HepG2 (cell line): ENCODE measurements around the gene DNAJC2. TPM values are rescaled to one million over a fixed set of nuclear protein-coding genes. Genes with fewer than 3 reads are reported as not detected.

Experiments used
- ATAC-seq: fragments of 200-7000 bp; cut with Tn5 transposase; 3 replicates; pipeline ENCODE4 v1.9.1; 2020; ENCODE audit warnings: mild to moderate bottlenecking, moderate library complexity
- BruUV-seq: library from RNA; stranded (reverse); fragments of 400-500 nt; replicated peaks from 2 replicates; lab custom pipeline; 2021; lab: Mats Ljungman, UMichigan
- CTCF ChIA-PET: fragments of 300-600 bp; formaldehyde crosslinking; extraction: SDS; loops from one replicate; lab custom pipeline; 2021; ENCODE audit warnings: low total read pairs, inconsistent platforms, low intra/inter-chr PET ratio; lab: Yijun Ruan, JAX
- POLR2A ChIA-PET: fragments of 350-600 bp; sonication (Branson Sonifier 250); formaldehyde crosslinking; loops from one replicate; lab custom pipeline; 2020; ENCODE audit warnings: antibody characterized with exemption, inconsistent platforms; lab: Yijun Ruan, JAX
- DNase-seq: peaks from one replicate; pipeline ENCODE4 v3.0.0-alpha.2; 2015; ENCODE audit warnings: low spot score
- FAIRE-seq: peaks from 3 replicates; lab custom pipeline; 2011; peaks lifted over from hg19 to GRCh38; lab: Jason Lieb, UNC
- H2AFZ ChIP-seq: one replicate; pipeline ENCODE4 v1.6.1; 2011; ENCODE audit warnings: low read length, inconsistent platforms
- H3K27ac ChIP-seq: fragments of 300-600 bp; 3 replicates; pipeline ENCODE4 v1.8.0; 2011; ENCODE audit warnings: mixed run types, mild to moderate bottlenecking, mixed read lengths, low read length, inconsistent platforms; ENCODE audit not compliant: insufficient read depth; ENCODE audit errors: extremely low read length
- H3K27me3 ChIP-seq, 2 experiments: fragments of 200-600 bp in 1 of 2; 2 replicates in 1 of 2; 3 replicates in 1 of 2; pipeline versions ENCODE4 v1.6.0 to v1.8.0; 2011; ENCODE audit warnings: low read length in 2 of 2, mild to moderate bottlenecking in 2 of 2, moderate library complexity in 2 of 2, inconsistent platforms in 1 of 2; ENCODE audit not compliant: insufficient read depth in 2 of 2, control insufficient read depth in 1 of 2
- H3K36me3 ChIP-seq, 2 experiments: fragments of 200-600 bp in 1 of 2; replicated peaks in 1 of 2; 2 replicates in 1 of 2; 3 replicates in 1 of 2; pipeline versions ENCODE4 v1.5.1 to v1.8.0; 2011; ENCODE audit warnings: low read length in 2 of 2, inconsistent platforms in 1 of 2; ENCODE audit not compliant: insufficient read depth in 2 of 2, control insufficient read depth in 1 of 2
- H3K4me1 ChIP-seq: 2 replicates; pipeline ENCODE4 v1.5.1; 2012; ENCODE audit warnings: low read length, inconsistent platforms; ENCODE audit not compliant: insufficient read depth
- H3K4me2 ChIP-seq: 2 replicates; pipeline ENCODE4 v1.6.0; 2011; ENCODE audit warnings: low read depth, low read length, inconsistent platforms
- H3K4me3 ChIP-seq, 3 experiments: fragments of 200-600 bp in 1 of 3; sonication (generic), shearing (Covaris generic) in 1 of 3; replicated peaks in 1 of 3; 2 replicates each; pipeline ENCODE4 v1.5.1; 2011 to 2016; ENCODE audit warnings: low read length in 3 of 3, inconsistent platforms in 2 of 3, low read depth in 2 of 3, mild to moderate bottlenecking in 2 of 3, control low read depth in 1 of 3, mixed read lengths in 1 of 3; ENCODE audit not compliant: insufficient read depth in 1 of 3
- H3K79me2 ChIP-seq: one replicate; pipeline ENCODE4 v1.6.1; 2011; ENCODE audit warnings: low read length, inconsistent platforms; ENCODE audit not compliant: insufficient read depth
- H3K9ac ChIP-seq: 2 replicates; pipeline ENCODE4 v1.6.0; 2011; ENCODE audit warnings: mild to moderate bottlenecking, low read depth, low read length, inconsistent platforms; ENCODE audit not compliant: insufficient read depth
- H3K9me3 ChIP-seq: 2 replicates; pipeline ENCODE4 v1.5.1; 2012; ENCODE audit warnings: mild to moderate bottlenecking, low read length
- H4K20me1 ChIP-seq: 2 replicates; pipeline ENCODE4 v1.6.0; 2011; ENCODE audit warnings: inconsistent platforms, mild to moderate bottlenecking, low read length, moderate library complexity; ENCODE audit not compliant: insufficient read depth
- KLF11 ChIP-seq: IDR thresholded peaks from 2 replicates; pipeline ENCODE4 v1.6.1; 2016; ENCODE audit warnings: missing compliant biosample characterization
- MEF2D ChIP-seq: sonication (generic); formaldehyde crosslinking; IDR thresholded peaks from 2 replicates; pipeline ENCODE4 v1.5.1; 2020; ENCODE audit warnings: mild to moderate bottlenecking, missing genetic modification reagents
- SRY ChIP-seq: sonication (generic); formaldehyde crosslinking; IDR thresholded peaks from 2 replicates; pipeline ENCODE4 v1.8.0; 2022; ENCODE audit warnings: mild to moderate bottlenecking, missing genetic modification reagents
- ZFP41 ChIP-seq: sonication (generic); formaldehyde crosslinking; IDR thresholded peaks from 2 replicates; pipeline ENCODE4 v1.4.0; 2020; ENCODE audit warnings: mild to moderate bottlenecking, missing genetic modification reagents, borderline replicate concordance
- ZNF460 ChIP-seq: sonication (generic); formaldehyde crosslinking; IDR thresholded peaks from 2 replicates; pipeline ENCODE4 v1.5.1; 2020; ENCODE audit warnings: missing genetic modification reagents, mild to moderate bottlenecking, borderline replicate concordance
- ZNF503 ChIP-seq: sonication (generic); formaldehyde crosslinking; IDR thresholded peaks from 2 replicates; pipeline ENCODE4 v1.4.0; 2020; ENCODE audit warnings: missing genetic modification reagents
- WGBS: methylation state at CpG from one replicate; pipeline ENCODE4 v1.1.6; 2017; ENCODE audit warnings: low lambda C conversion rate; 5-methylcytosine and 5-hydroxymethylcytosine counted together
- in situ Hi-C: cut with HindIII; loops from 2 replicates; pipeline ENCODE4 v1.10.0; 2017; ENCODE audit warnings: low pct_unique_long_range_greater_than_20kb; ENCODE audit not compliant: extremely low pct_ligation_motif_present
- intact Hi-C: fragments of 100-400 bp; cut with micrococcal nuclease; formaldehyde crosslinking; loops from one replicate; pipeline ENCODE4 v1.10.0; 2022; ENCODE audit not compliant: unreplicated experiment
- polyA plus RNA-seq, 8 experiments: library from polyadenylated mRNA; depleted of rRNA in 3 of 8; stranded (reverse) in 7 of 8; unstranded in 1 of 8; fragments of >200 nt; fragmentation: Illumina TruSeq in 4 of 8; extraction: Trizol in 4 of 8; gene quantifications; 2 replicates each; pipeline versions ENCODE4 v1.2.1 to v1.2.3, GENCODE V29; 2011 to 2016; ENCODE audit warnings: low read depth in 4 of 8, missing spikeins in 1 of 8, mixed read lengths in 1 of 8; ENCODE audit not compliant: insufficient read depth in 1 of 8
- total RNA-seq, 5 experiments: library from RNA; depleted of rRNA; stranded (reverse); fragments of >200 nt; fragmentation: Illumina TruSeq; extraction: Trizol; gene quantifications; 2 replicates each; pipeline ENCODE4 v1.2.3, GENCODE V29; 2016; ENCODE audit warnings: low read depth in 1 of 5

Gene DNAJC2
- total and polyA plus RNA-seq, 2 of the 13 experiments (the other 11 are each of a cell fraction or from before 2014, with no cell fraction given): 19.6 to 42.0 TPM

- in situ Hi-C loops (no loop called here), intact Hi-C loops (no loop called here)
- H3K9me3 ChIP-seq: no peaks in the 10 kb centered on the region
- no peak overlapping the region for H2AFZ ChIP-seq
- H3K4me1 ChIP-seq: peaks cover 11% of the 10 kb centered on the region
- H4K20me1 ChIP-seq: no peaks in the 10 kb centered on the region
- H3K4me3 ChIP-seq: no peak overlapping the region
- no peak overlapping the region for H3K9ac ChIP-seq
- no peaks in the 10 kb centered on the region for H3K27me3 ChIP-seq
- H3K79me2 ChIP-seq: no peaks in the 10 kb centered on the region
- BruUV-seq: no TSS peak
- no peaks in the 10 kb centered on the region for H3K36me3 ChIP-seq
- no peak overlapping the region for H3K27ac ChIP-seq
- no peak for FAIRE-seq
- CTCF ChIA-PET: no interaction called here
- no peak overlapping the region for H3K4me2 ChIP-seq
- POLR2A ChIA-PET: no interaction called here
- ATAC-seq: no peak
- DNase-seq: no peak
- WGBS: 49% methylated on average over 3 of the region's 3 CpGs
- no peak for TF ChIP-seq KLF11
- no peak for TF ChIP-seq ZFP41 (CRISPR knock-in tag)
- no peak for TF ChIP-seq ZNF503 (CRISPR knock-in tag)
- TF ChIP-seq ZNF460 (CRISPR knock-in tag): no peak
- no peak for TF ChIP-seq MEF2D (CRISPR knock-in tag)
- no peak for TF ChIP-seq SRY (CRISPR knock-in tag)
Observed at GRCh38 chr7:103379270-103379975, 34.9 kb upstream of the DNAJC2 start.
